Frontal cortex (tissue), 4 donors: ENCODE data around the gene DYNC1LI2. TPM values are rescaled to one million over a fixed set of nuclear protein-coding genes. Genes with fewer than 3 reads are reported as not detected.
A peak's percentile ranks its signal among the peaks of the same experiment; 100 is the strongest.

Experiments
- DNase-seq, 2 donors: peaks; one replicate each; pipeline ENCODE4 v3.0.0; 2012; ENCODE audit warnings: low spot score in 2 of 2
- FAIRE-seq: peaks from 2 replicates; lab custom pipeline; 2012; peaks lifted over from hg19 to GRCh38; lab: Jason Lieb, UNC
- total RNA-seq: library from RNA; depleted of rRNA; stranded (reverse); fragments of >200 nt; gene quantifications from one replicate; pipeline ENCODE4 v1.2.3, GENCODE V29; 2014
- donor health status: control.
- donor health status: control.
- donor health status: control.

The DYNC1LI2 gene
- total RNA-seq, 1 donor from 2014 or later = 183 TPM

DNA sequence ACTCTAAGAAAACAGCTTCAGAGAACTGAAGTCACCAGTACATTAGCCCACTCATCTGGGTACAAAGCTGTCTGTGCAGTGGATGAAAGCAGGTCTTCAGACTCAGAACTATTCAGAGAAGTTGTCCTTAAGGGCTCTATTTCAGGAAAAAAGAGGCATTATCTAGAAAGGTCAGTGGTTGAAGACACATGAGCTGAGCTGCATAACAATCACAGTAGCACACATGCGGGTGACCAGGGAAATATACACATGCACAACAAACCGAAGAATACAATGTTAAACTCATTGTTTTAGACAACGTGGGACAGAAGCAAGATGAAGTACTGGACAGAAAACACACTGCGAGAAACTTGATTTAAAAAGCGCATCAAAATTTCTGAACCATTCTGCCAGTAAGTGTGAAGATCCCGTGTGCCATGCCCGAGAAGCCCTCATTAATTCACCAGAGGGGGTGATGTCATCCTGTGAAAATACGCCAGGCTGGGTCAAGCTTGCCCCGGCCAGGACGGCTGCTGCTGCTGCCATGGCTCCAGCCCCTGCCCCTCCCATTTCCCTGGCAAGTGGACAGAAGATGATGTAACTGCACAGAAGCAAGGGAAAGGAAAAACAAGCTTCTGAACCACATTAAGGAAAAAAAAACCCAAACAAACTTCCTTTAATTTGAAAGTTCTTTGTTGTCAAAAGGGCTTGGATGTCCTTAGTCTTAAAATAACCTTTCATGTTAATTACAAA is 10.1 kb downstream of the DYNC1LI2 start:
- peak; percentile 69 for FAIRE-seq
- peak; percentile 62 to 74 for DNase-seq

DNA sequence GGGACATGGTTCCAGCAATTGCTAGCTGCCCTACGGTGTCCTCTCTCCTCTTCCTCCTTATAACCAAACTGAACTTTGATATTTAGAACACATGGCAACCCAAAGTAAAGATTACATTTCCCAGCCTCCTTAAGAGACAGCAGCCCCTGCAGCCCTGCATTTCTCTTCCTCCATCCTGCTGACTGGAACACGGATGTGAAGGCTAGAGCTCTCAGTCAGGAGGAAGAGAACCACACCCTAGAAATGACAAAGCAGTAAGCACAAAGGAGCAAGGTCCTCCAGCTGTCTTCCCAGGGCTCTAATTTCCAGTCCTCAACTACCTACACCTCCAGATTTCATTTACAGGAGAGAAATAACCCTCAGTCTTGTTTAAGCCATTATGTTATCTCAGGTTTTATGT is 10.9 kb downstream of the DYNC1LI2 start:
- FAIRE-seq = no peak
- DNase-seq = no peak

DNA sequence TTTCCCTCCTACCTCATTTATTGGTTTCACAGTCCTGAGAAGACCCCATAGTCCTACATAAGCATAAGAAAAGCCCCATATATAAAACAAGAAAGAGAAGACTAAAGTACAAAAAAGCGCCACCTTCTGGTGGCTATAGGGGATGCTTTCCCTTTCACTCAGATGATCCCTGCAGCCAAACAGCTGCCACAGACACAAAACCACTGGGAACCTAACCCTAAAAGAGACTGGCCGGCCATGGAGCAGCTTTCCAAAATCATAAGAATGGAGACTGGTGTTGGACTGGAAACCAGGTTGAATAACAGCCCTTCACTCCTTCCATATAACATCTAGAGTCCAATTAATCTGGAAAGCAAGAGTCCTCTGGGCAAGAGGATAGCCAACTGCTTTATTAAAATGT is 11.4 kb downstream of the DYNC1LI2 start:
- FAIRE-seq = no peak
- no peak for DNase-seq

DNA sequence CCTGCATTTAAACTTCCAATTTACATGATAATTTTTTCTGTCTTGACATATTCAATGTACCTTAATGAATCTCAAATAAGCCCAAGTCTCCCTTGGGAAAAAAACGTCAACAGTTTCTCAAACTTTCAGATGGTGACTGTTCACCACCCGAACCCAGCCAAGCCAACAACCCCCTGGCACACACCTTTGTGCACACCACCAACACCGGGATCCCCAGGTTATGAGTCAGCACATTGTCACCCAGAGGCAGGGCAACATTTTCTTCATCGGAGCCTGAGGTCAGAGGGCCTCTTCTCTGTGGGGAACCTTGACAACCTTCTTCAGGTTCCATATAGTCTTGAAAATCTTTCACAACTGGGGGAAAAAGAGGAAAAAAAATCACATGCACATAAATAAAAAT is 15.5 kb downstream of the DYNC1LI2 start:
- FAIRE-seq = no peak
- no peak for DNase-seq

DNA sequence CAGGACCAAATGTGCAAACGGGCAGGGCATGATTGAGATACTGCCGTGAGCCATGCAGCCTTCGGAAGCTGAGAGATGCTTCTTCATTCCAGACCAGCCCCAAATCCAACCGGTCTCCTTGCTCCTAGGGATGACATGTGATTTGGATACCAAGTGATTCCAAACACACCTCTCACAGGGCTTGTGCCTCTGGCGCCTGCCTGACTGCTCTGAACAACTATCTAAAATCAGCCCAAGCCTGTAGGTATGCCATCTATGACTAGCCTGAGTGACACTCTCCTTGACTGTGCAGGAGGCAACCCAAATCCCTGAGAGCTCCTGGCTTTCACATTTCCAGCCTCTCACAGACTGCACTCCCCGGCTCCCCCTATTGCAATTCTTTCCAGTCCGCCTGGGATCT is 20.3 kb downstream of the DYNC1LI2 start:
- FAIRE-seq (no peak), DNase-seq (no peak)

DNA sequence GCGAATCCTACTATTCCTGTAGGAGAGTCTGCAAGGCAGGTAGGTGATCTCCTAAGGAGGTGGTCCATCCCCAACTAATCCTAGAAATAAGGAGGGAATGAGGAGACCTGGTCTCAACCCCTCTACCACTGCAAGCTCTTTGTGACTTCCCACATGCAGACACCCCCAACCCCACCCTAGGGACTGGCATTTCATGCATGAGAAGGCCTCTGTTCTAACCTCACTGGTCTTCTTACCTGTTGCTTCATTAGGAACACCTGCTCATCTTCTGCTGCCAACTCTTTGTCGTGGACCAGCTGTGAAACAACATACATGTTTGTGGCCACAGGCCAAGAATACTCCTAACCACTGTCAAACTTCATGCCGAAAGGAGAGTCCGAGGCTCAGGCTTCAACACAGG is 22.6 kb downstream of the DYNC1LI2 start:
- DNase-seq (no peak), FAIRE-seq (no peak)

DNA sequence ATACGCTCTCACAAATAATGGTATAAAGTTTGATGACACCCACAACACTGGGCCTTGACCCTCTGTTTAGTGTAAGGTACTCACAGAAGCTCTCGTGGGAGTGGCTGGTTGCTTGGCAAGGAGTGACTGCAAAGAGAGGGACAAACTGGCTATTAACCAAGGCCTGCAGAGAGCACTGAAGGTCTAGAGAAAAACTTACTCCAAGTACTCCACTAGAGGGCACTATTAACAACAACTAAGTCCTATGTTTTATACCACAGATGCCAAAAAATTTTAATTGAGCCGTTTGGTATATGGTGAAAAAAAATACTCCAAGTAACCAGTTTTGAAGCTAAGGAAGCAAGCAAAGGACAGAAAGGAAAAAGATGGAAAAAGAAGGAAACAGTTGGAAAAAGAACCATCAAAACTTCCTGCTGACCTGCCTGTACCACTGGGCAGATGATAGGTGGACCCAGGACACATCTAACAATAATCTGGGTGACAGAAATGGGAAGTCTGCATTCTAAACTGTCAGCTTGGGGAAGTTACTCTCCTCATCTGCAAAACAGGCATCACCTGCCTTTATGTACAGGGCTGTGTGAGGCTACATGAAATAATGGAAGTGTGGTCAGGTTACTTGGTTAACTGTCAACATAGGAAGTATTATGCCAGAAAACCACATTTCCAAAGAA is 23.2 kb downstream of the DYNC1LI2 start:
- peak; percentile 72 for FAIRE-seq
- peak in 1 of 2 donors; percentile 63 for DNase-seq

DNA sequence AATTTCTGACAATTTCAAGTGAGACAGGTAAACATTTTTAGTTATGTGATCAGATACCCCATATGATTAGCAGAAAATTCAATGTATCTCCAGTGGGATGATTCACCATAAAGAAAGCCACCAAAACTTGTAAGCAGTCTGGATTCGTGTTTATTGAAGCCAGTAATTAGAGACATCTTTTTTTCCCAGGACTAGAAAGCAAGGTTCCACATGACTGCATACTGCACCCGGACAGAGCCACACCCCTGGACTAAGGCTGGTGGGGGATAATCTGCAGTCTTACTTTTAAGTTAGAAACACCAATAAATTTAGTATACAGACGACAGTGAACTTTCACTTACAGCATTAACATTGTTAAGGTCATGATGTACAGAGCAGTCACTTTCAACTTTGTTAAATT is 30.6 kb downstream of the DYNC1LI2 start:
- no peak for DNase-seq
- no peak for FAIRE-seq

DNA sequence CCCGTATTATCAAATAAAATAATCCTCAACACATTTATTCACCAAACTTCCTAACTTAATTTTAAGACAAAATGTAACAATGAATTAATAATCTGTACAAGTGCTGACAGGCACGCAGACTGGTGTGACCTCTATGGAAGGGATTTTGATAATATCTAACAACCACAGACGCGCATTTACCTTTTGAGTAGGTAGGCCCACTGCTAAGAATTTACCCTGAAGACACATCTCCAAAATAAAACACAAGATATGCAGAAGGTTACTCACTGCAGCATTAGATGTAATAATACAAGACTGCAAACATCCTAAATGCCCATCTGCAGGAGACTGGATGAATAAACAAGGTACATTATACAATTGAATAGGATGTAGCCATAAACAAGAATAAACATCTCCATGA is 32.2 kb downstream of the DYNC1LI2 start:
- FAIRE-seq (no peak), DNase-seq (no peak)

DNA sequence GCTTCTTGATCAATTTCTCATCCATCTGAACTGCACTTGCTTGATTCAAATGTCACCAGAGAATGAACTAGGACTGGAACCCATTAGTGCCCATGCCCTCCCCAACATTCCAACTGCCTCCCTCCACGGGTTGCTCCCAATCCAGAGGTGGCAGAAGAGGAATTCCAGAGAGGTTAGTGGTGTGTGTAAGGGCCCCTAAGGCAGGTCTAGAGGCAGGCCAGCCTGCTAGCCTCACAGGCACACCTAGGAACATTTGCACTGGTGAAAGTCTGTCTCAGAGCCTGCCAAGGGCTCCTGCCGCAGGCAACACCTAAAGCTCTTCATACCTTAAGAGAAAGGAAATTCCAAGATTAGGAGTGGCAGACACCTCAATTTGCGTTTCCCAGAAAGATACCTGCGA is 33.6 kb downstream of the DYNC1LI2 start:
- FAIRE-seq (no peak), DNase-seq (no peak)

DNA sequence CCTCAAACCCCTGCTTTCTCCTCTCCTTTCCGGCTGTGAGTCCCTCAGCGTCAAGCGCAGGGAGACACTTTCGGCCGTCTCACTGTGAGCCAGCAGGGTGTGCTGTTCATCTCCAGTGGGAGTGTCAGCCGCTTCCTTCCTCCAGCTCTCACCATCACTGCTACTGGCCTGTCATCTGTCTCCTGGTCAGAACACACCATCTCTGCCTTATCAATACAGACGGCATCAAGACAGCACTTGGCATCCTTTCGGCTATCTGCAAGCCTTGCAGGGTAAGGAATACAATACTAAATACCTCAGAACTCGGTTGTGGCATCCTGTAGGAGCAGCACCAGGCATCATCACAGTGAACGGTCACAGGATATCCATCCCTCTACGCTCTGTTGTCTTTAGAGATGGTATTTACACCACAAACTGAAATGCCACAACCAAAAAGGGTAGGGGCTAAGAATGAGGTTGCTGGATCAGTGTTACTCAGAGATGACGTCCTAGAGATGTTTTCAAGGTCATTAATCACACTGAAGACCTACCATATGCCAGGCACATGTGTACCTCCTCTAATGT is 34.2 kb downstream of the DYNC1LI2 start:
- FAIRE-seq (no peak), DNase-seq (peak in 1 of 2 donors; percentile 51)

DNA sequence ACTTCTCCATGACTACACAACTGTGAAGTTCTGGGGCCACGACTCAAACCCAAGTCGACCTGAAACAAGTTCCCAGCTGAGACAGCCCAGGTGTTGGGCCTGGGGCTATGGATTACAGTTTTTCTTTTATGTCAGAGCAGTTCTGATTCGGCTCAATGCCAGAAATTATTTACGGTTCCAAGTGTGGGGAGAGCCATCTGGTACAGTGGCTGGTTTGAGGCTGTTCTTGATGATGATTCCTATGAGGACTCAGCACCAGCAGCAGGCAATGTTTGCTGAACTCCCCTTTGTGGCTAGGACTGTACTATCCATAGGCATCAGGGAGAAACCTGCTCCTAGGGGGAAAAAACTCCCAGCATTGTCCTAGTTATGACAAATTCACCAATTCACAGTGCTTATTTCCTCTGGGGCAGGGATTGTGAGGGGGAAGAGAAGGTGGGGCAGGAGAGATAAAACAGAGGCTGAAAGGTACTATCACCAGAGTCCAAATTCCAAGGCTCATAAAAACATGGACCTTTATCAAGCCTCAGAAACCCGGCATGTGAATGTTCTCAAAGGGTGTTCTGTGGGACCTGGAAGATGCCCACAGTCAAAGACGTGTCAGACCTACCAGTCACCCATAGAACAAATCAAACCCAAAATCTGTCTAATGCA is 36.6 kb downstream of the DYNC1LI2 start:
- FAIRE-seq (no peak), DNase-seq (no peak)

DNA sequence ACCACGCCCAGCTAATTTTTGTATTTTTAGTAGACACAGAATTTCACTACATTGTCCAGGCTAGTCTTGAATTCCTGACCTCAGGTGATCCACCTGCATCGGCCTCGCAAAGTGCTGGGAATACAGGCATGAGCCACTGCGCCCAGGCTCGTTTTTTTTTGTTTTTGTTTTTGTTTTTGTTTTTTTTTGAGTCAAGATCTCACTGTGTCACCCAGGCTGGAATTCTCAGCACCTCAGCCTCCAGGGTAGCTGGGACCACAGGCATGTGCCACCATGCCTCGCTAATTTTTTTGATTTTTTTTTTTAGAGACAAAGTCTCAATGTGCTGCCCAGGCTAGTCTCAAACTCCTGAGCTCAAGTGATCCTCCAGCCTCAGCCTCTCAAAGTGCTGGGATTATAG is 37.3 kb downstream of the DYNC1LI2 start:
- no peak for FAIRE-seq
- DNase-seq = no peak

DNA sequence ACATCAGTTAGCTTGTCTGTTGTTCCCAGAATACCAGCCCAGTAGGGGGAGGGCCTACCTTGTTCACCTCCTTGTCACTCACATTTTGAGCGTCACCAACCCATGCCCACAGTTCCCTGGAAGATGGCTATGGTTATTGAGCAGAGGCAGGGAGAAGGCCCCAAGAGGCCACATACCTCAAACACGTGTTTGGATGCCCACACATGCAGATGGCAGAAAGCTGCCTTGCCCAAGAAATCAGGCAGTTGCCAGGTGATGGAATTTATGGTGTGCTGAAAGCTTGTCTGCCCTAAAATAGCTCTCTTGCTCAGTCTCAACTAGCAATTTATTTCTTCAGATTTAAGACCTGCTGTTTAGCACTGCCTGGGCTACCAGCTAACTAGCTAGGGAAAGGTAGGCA is 38.3 kb downstream of the DYNC1LI2 start:
- FAIRE-seq (no peak), DNase-seq (no peak)

DNA sequence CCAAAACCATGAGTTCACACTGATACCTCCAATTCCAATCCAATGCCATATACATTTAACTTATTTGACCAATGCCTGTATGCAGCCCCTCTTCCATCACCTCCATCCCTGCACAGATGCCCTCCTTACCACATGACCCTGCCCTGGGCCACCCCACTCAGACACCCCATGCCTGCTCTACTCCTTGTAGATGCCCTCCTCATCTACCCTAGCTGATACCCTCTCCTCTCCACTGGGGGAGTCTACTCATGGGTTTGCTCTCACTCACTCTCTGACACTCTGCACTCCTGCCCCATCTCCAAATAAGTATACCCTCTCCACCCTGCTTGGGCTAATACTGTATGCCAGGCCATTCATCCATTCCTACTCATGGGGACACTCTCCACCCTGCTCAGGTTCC is 38.9 kb downstream of the DYNC1LI2 start:
- no peak for FAIRE-seq

DNA sequence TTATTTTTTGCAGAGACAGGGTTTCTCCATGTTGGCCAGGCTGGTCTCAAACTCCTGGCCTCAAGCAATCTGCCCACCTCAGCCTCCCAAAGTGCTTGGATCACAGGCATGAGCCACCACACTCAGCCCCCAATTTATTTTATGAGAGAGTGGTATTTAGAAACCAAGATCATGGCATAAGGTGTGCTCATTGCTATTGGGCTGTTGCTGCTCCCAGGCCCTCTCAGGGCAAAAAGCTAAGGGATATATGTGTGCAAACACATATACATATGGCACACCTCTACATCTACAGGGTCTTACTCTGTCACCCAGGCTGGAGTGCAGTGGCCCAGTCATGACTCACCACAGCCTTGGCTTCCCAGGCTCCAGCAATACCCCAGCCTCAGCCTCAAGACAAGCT is 39.8 kb downstream of the DYNC1LI2 start:
- no peak for DNase-seq
- FAIRE-seq = no peak

More for the DNA sequence above, 38.9 kb downstream of the DYNC1LI2 start:
- no peak for DNase-seq

DNA sequence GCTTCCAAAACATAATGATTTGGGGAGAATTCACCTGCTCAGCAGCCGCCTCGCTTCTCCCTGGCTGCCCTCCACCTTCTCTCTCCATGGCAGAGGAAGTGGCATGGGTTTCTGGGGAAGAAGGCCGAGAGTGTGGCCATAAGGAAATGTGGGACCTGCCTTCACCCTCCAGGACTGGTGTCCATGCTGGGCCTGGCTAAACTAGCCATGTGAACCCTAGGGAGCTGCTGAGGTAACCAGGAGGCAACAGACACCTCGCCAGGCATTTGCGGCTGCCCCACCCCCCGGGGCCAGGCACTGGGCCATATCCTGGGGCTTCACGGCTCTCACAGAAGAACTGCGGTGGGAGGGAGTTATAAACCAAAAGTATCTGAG is 44.9 kb downstream of the DYNC1LI2 start:
- FAIRE-seq (no peak), DNase-seq (no peak)

DNA sequence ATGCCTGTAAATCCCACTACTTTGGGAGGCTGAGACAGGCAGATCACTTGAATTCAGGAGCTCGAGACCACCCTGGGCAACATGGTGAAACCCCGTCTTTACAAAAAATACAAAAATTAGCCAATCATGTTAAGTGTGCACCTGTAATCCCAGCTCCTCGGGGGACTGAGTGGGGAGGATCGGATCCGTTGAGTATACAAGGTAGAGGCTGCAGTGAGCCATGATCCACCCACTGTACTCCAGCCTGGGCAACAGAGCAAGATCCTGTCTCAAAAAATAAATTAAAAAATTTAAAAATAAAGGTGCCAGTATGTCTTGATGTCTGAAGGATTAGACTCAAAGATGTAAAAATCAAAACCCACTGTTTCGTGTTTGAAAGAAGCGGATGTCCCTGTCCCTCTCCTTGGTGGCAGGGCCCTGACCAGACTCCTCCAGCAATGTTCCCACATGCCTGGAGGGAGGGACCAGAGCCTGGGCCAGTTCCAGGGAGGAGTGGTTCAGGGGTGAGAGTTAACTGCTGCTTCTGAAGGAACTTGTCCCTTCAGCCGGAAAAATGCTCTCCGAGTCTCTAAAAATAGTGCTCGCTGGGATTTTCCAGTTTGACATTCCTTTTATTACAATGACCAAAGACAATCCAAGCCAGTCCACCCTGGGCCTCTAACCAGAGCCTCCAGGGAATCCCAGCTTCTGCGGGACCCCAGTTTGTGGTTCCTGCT is 45.5 kb downstream of the DYNC1LI2 start:
- DNase-seq (peak in 1 of 2 donors; percentile 35), FAIRE-seq (no peak)

DNA sequence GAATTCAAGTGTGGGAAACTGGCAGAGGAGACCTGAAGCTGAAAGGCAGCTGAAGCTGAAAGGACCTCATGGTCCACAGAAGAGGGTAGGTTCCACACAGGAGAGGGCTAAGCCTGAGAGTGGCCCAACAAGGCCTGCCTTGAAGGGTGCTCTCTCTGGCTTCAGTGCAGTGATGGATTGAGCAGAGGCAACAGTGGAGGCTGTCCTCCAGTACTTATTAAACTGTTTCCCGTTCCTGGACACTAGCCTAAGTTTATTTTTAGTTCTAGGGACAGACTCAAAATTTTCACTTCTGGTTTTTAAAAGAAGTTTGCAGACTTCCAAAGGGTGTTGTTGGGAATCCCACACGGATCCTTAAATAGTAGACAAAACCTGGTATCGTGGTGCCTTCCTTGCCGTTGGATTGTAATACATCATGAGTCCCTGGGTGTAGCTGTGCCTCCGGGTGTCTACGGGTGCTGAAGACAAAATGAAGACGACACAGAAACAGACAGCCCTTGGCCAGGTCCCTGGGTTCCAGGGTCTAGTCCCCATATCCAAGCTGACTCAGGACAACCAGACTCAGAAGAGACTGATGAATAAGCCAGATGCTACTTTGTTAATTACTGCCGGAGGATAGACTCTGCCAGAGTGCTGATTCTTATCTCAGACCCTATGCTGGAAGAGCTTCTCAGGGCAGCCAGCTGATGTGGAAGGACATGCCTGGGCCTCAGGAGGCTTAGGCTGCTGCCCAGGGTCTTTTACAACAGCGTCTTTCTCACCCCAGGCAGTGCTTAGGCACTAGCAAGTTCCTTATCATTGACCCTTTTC is 47.8 kb downstream of the DYNC1LI2 start:
- DNase-seq (peak in 1 of 2 donors; percentile 22), FAIRE-seq (no peak)
